IPS-18c (cell line): ENCODE measurements around the gene BNC2.

Experiments used
- H3K4me3 ChIP-seq: 2 replicates; pipeline ENCODE4 v1.7.0; 2013; ENCODE audit warnings: low read depth, mild to moderate bottlenecking, low read length, moderate library complexity; ENCODE audit not compliant: insufficient read depth
- H3K9me3 ChIP-seq: one replicate; pipeline ENCODE4 v1.6.1; 2013; ENCODE audit warnings: mild to moderate bottlenecking, low read length, moderate library complexity; ENCODE audit not compliant: control insufficient read depth, insufficient read depth

The BNC2 gene

GRCh38 chr9:16680975-16681651, 189.4 kb downstream of the BNC2 start:
- Histone ChIP-seq H3K4me3 (no peak overlapping the region), H3K9me3 (no peaks in the 10 kb centered on the region)

- no peaks in the 10 kb centered on the region for H3K9me3 ChIP-seq
- no peak overlapping the region for H3K4me3 ChIP-seq
These were observed 189.9 kb downstream of the BNC2 start for GRCh38 chr9:16680541-16680940.

GRCh38 chr9:16679327-16679821, 191.1 kb downstream of the BNC2 start:
- Histone ChIP-seq H3K9me3 (no peaks in the 10 kb centered on the region), H3K4me3 (no peak overlapping the region)

- Histone ChIP-seq H3K9me3 (no peaks in the 10 kb centered on the region), H3K4me3 (no peak overlapping the region)
These were observed 194.0 kb downstream of the BNC2 start for GRCh38 chr9:16676519-16676918.

- no peaks in the 10 kb centered on the region for H3K9me3 ChIP-seq
- H3K4me3 ChIP-seq = no peak overlapping the region
These were observed 195.3 kb downstream of the BNC2 start for GRCh38 chr9:16675131-16675530.

GRCh38 chr9:16673171-16673570, 197.3 kb downstream of the BNC2 start:
- H3K4me3 ChIP-seq = no peak overlapping the region

GRCh38 chr9:16672501-16672900, 198.0 kb downstream of the BNC2 start:
- Histone ChIP-seq H3K9me3 (no peaks in the 10 kb centered on the region), H3K4me3 (no peak overlapping the region)

More at GRCh38 chr9:16673171-16673570, 197.3 kb downstream of the BNC2 start:
- H3K9me3 ChIP-seq = no peaks in the 10 kb centered on the region

- Histone ChIP-seq H3K9me3 (no peaks in the 10 kb centered on the region), H3K4me3 (no peak overlapping the region)
These were observed 198.8 kb downstream of the BNC2 start for GRCh38 chr9:16671591-16672137.

GRCh38 chr9:16670791-16671190, 199.7 kb downstream of the BNC2 start:
- H3K9me3 ChIP-seq = no peaks in the 10 kb centered on the region
- no peak overlapping the region for H3K4me3 ChIP-seq

GRCh38 chr9:16668734-16669295, 201.7 kb downstream of the BNC2 start:
- Histone ChIP-seq H3K9me3 (no peaks in the 10 kb centered on the region), H3K4me3 (no peak overlapping the region)

GRCh38 chr9:16664211-16664610, 206.3 kb downstream of the BNC2 start:
- Histone ChIP-seq H3K9me3 (no peaks in the 10 kb centered on the region), H3K4me3 (no peak overlapping the region)

- H3K9me3 ChIP-seq = no peaks in the 10 kb centered on the region
These were observed 208.7 kb downstream of the BNC2 start for GRCh38 chr9:16661816-16662215.

GRCh38 chr9:16659096-16659495, 211.4 kb downstream of the BNC2 start:
- no peak overlapping the region for H3K4me3 ChIP-seq
- H3K9me3 ChIP-seq = no peaks in the 10 kb centered on the region

More at GRCh38 chr9:16661816-16662215, 208.7 kb downstream of the BNC2 start:
- no peak overlapping the region for H3K4me3 ChIP-seq

GRCh38 chr9:16656432-16657169, 213.9 kb downstream of the BNC2 start:
- H3K9me3 ChIP-seq = no peaks in the 10 kb centered on the region
- no peak overlapping the region for H3K4me3 ChIP-seq

- no peak overlapping the region for H3K4me3 ChIP-seq
These were observed 215.8 kb downstream of the BNC2 start for GRCh38 chr9:16654596-16655126.

GRCh38 chr9:16653491-16654399, 216.7 kb downstream of the BNC2 start:
- no peak overlapping the region for H3K4me3 ChIP-seq

More at GRCh38 chr9:16654596-16655126, 215.8 kb downstream of the BNC2 start:
- H3K9me3 ChIP-seq = no peaks in the 10 kb centered on the region

GRCh38 chr9:16652582-16652981, 217.9 kb downstream of the BNC2 start:
- no peaks in the 10 kb centered on the region for H3K9me3 ChIP-seq
- H3K4me3 ChIP-seq = no peak overlapping the region

More at GRCh38 chr9:16653491-16654399, 216.7 kb downstream of the BNC2 start:
- H3K9me3 ChIP-seq = no peaks in the 10 kb centered on the region
